Right lobe of liver (tissue), 4 donors: ENCODE measurements around the gene RNF212.

Experiments used
- CTCF ChIP-seq, 4 donors: fragments of 200-600 bp in 3 of 4; fragments of 450-650 bp in 1 of 4; IDR thresholded peaks; one replicate each; pipeline versions ENCODE4 v1.5.1 to v1.8.0; 2016 to 2022; ENCODE audit warnings: antibody characterized with exemption in 4 of 4, mild to moderate bottlenecking in 2 of 4
- POLR2A ChIP-seq: fragments of 450-650 bp; IDR thresholded peaks from one replicate; pipeline ENCODE4 v1.6.1; 2017; ENCODE audit warnings: antibody characterized with exemption, mild to moderate bottlenecking
- donor health status: DM: no; HTN: no; CAD: no.
- donor health status: DM: no; HTN: no; CAD: no.
- donor health status: DM: no; HTN: yes; CAD: no.

- TF ChIP-seq CTCF (IDR thresholded peaks at IDR 0.05): peak in 1 of 4 donors; percentile 19
- TF ChIP-seq POLR2A: no peak
Measured at GRCh38 chr4:1092026-1092982, 21.1 kb downstream of the RNF212 start.
